Left lung (tissue), 10 donors: ENCODE results near the gene MTA2. TPM values are rescaled to one million over a fixed set of nuclear protein-coding genes. Genes with fewer than 3 reads are reported as not detected.
"Not testable (repeated sequence)": the region's sequence is repeated elsewhere in the genome, so short reads cannot be mapped to it uniquely, and the experiment has no call there.

Source experiments
- ATAC-seq: fragments of 200-7000 bp; cut with Tn5 transposase; one replicate; pipeline ENCODE4 v1.9.1; 2020; ENCODE audit warnings: moderate library complexity
- DNase-seq, 4 donors: peaks; one replicate each; pipeline ENCODE4 v3.0.0-alpha.2; 2013 to 2020
- H3K27ac ChIP-seq, 2 donors: fragments of 200-600 bp; sonication (generic) in 1 of 2; one replicate each; pipeline versions ENCODE4 v1.5.0 to v1.8.0; 2020 to 2021
- H3K27me3 ChIP-seq, 2 donors: fragments of 200-600 bp; sonication (generic) in 1 of 2; one replicate each; pipeline versions ENCODE4 v1.5.0 to v1.8.0; 2020 to 2021
- H3K36me3 ChIP-seq, 2 donors: fragments of 200-600 bp; sonication (generic) in 1 of 2; one replicate each; pipeline versions ENCODE4 v1.5.0 to v1.8.0; 2020 to 2021
- H3K4me1 ChIP-seq, 2 donors: fragments of 200-600 bp; one replicate each; pipeline ENCODE4 v1.8.0; 2021
- H3K4me3 ChIP-seq, 2 donors: fragments of 200-600 bp; sonication (generic) in 1 of 2; one replicate each; pipeline versions ENCODE4 v1.5.0 to v1.8.0; 2020 to 2021; ENCODE audit warnings: mild to moderate bottlenecking in 1 of 2
- H3K9me3 ChIP-seq, 2 donors: fragments of 200-600 bp; sonication (generic) in 1 of 2; one replicate each; pipeline versions ENCODE4 v1.5.0 to v1.8.0; 2020 to 2021
- CTCF ChIP-seq, 2 donors: fragments of 200-600 bp; sonication (generic) in 1 of 2; IDR thresholded peaks; one replicate each; pipeline versions ENCODE4 v1.5.0 to v1.8.0; 2021; ENCODE audit warnings: antibody characterized with exemption in 2 of 2
- intact Hi-C, 2 donors: fragments of 100-400 bp; cut with DNase I; formaldehyde crosslinking; loops; one replicate each; pipeline versions ENCODE4 v1.11.2 to v1.14.2; 2022
- polyA plus RNA-seq, 6 donors: library from polyadenylated mRNA; unstranded; fragments of 120-200 nt; gene quantifications; one replicate each; pipeline ENCODE4 v1.2.1, GENCODE V29; 2013; ENCODE audit not compliant: insufficient read length in 6 of 6
- total RNA-seq, 2 donors: library from RNA; stranded (reverse); fragmentation: NEBNext Ultra II Directional; extraction: Animal tissue kit (Norgen Biotek cat#: 25700); gene quantifications; one replicate each; pipeline ENCODE4 v1.2.1, GENCODE V29; 2021
- donor health status: DM: no; HTN: yes; CAD: no.
- donor health status: DM: no; HTN: no; CAD: no.

The MTA2 gene
- total and polyA plus RNA-seq, 8 donors, result 67.1 to 110 (median 94.4) TPM

- H3K27ac ChIP-seq, result peak overlapping the region in 1 of 2 donors; percentile 88
- peaks cover 5 to 66% of the 10 kb centered on the region in 2 donors for H3K36me3 ChIP-seq
- H3K4me1 ChIP-seq, result peaks cover 18 to 80% of the 10 kb centered on the region in 2 donors
- no peaks in the 10 kb centered on the region for H3K27me3 ChIP-seq
- intact Hi-C loops, result no loop called here
- peak overlapping the region; percentile 68 to 77 for H3K4me3 ChIP-seq
- ATAC-seq, result no peak
- TF ChIP-seq CTCF (IDR thresholded peaks at IDR 0.05), result no peak
- H3K9me3 ChIP-seq, result no peaks in the 10 kb centered on the region
- DNase-seq, result no peak
Measured at GRCh38 chr11:62572431-62572830, 29.2 kb downstream of the MTA2 start.

GRCh38 chr11:62571493-62571892 is 30.2 kb downstream of the MTA2 start:
- H3K4me3 ChIP-seq, H3K9me3 ChIP-seq, H3K27me3 ChIP-seq, ATAC-seq, intact Hi-C loops, DNase-seq, H3K27ac ChIP-seq: not testable (repeated sequence)
- H3K4me1 ChIP-seq, result peaks cover 18 to 76% of the 10 kb centered on the region in 2 donors
- peaks cover 5 to 67% of the 10 kb centered on the region in 2 donors for H3K36me3 ChIP-seq

- DNase-seq, ATAC-seq, H3K4me3 ChIP-seq, intact Hi-C loops, H3K9me3 ChIP-seq, H3K27me3 ChIP-seq, H3K27ac ChIP-seq: not testable (repeated sequence)
- Histone ChIP-seq H3K36me3 (peaks cover 5 to 67% of the 10 kb centered on the region in 2 donors), H3K4me1 (peaks cover 18 to 76% of the 10 kb centered on the region in 2 donors)
Measured at GRCh38 chr11:62570903-62571302, 30.8 kb downstream of the MTA2 start.

- ATAC-seq (no peak), DNase-seq (no peak)
- Histone ChIP-seq H3K36me3 (peaks cover 5 to 80% of the 10 kb centered on the region in 2 donors), H3K4me3 (no peak overlapping the region), H3K4me1 (peaks cover 14 to 72% of the 10 kb centered on the region in 2 donors), H3K9me3 (no peaks in the 10 kb centered on the region), H3K27ac (no peak overlapping the region), H3K27me3 (no peaks in the 10 kb centered on the region)
- no peak for TF ChIP-seq CTCF (IDR thresholded peaks at IDR 0.05)
- intact Hi-C loops, result no loop called here
Measured at GRCh38 chr11:62569611-62570010, 32.1 kb downstream of the MTA2 start.

GRCh38 chr11:62567018-62567633 is 34.5 kb downstream of the MTA2 start:
- H3K36me3 ChIP-seq, result peaks cover 4 to 100% of the 10 kb centered on the region in 2 donors

GRCh38 chr11:62566247-62566646 is 35.4 kb downstream of the MTA2 start:
- ATAC-seq, result no peak
- TF ChIP-seq CTCF (IDR thresholded peaks at IDR 0.05), result no peak
- peaks cover 0 to 100% of the 10 kb centered on the region in 2 donors for H3K36me3 ChIP-seq
- H3K9me3 ChIP-seq, result no peaks in the 10 kb centered on the region
- no peak overlapping the region for H3K27ac ChIP-seq
- H3K4me1 ChIP-seq, result peaks cover under 1 to 50% of the 10 kb centered on the region in 2 donors
- no peak for DNase-seq
- H3K27me3 ChIP-seq, result no peaks in the 10 kb centered on the region
- intact Hi-C loops, result no loop called here
- H3K4me3 ChIP-seq, result no peak overlapping the region

More at GRCh38 chr11:62567018-62567633, 34.5 kb downstream of the MTA2 start:
- H3K4me1 ChIP-seq, result peaks cover 6 to 57% of the 10 kb centered on the region in 2 donors
- intact Hi-C loops, result no loop called here
- no peaks in the 10 kb centered on the region for H3K27me3 ChIP-seq
- no peak for TF ChIP-seq CTCF (IDR thresholded peaks at IDR 0.05)
- peak overlapping the region in 1 of 2 donors; percentile 33 for H3K27ac ChIP-seq
- H3K4me3 ChIP-seq, result no peak overlapping the region
- DNase-seq, result no peak
- no peaks in the 10 kb centered on the region for H3K9me3 ChIP-seq
- ATAC-seq, result no peak
